Hepatocyte (in vitro differentiated cells): Measurements from ENCODE around the gene DPT. TPM values are rescaled to one million over a fixed set of nuclear protein-coding genes. Genes with fewer than 3 reads are reported as not detected.
"Not testable (repeated sequence)": the region's sequence is repeated elsewhere in the genome, so short reads cannot be mapped to it uniquely, and the experiment has no call there.

ENCODE experiments used
- DNase-seq: peaks from one replicate; pipeline ENCODE4 v3.0.0-alpha.2; 2016; ENCODE audit warnings: low spot score
- H2AFZ ChIP-seq: fragments of 200-600 bp; sonication (generic); 2 replicates; pipeline ENCODE4 v1.6.0; 2016; ENCODE audit warnings: antibody characterized with exemption, mild to moderate bottlenecking
- H3K27ac ChIP-seq: fragments of 200-600 bp; sonication (generic); 2 replicates; pipeline ENCODE4 v1.5.1; 2016; ENCODE audit warnings: mild to moderate bottlenecking
- H3K27me3 ChIP-seq: fragments of 200-600 bp; sonication (generic); 2 replicates; pipeline ENCODE4 v1.6.1; 2016
- H3K36me3 ChIP-seq: fragments of 200-600 bp; sonication (generic); replicated peaks from 2 replicates; pipeline ENCODE4 v1.5.1; 2016; ENCODE audit warnings: low read depth; ENCODE audit not compliant: insufficient read depth
- H3K4me1 ChIP-seq: fragments of 200-600 bp; sonication (generic); 2 replicates; pipeline ENCODE4 v1.5.1; 2016; ENCODE audit warnings: mild to moderate bottlenecking, moderate library complexity; ENCODE audit not compliant: insufficient read depth
- H3K4me2 ChIP-seq: fragments of 200-600 bp; sonication (generic); 2 replicates; pipeline ENCODE4 v1.6.0; 2016
- H3K4me3 ChIP-seq: fragments of 200-600 bp; sonication (generic); 2 replicates; pipeline ENCODE4 v1.5.1; 2016; ENCODE audit warnings: mild to moderate bottlenecking
- H3K79me2 ChIP-seq: fragments of 200-600 bp; sonication (generic); 2 replicates; pipeline ENCODE4 v1.6.0; 2017; ENCODE audit warnings: mild to moderate bottlenecking
- H3K9me2 ChIP-seq: fragments of 200-600 bp; sonication (generic); replicated peaks from 2 replicates; pipeline ENCODE4 v1.6.0; 2017; ENCODE audit warnings: mild to moderate bottlenecking; ENCODE audit not compliant: insufficient read depth
- H3K9me3 ChIP-seq: fragments of 200-600 bp; sonication (generic); 2 replicates; pipeline ENCODE4 v1.5.1; 2016; ENCODE audit warnings: low read depth, mild to moderate bottlenecking
- H4K20me1 ChIP-seq: fragments of 200-600 bp; sonication (generic); 2 replicates; pipeline ENCODE4 v1.6.0; 2016; ENCODE audit warnings: mild to moderate bottlenecking; ENCODE audit not compliant: insufficient read depth, poor library complexity, severe bottlenecking
- CTCF ChIP-seq: fragments of 200-600 bp; sonication (generic); IDR thresholded peaks from 2 replicates; pipeline ENCODE4 v1.5.1; 2016; ENCODE audit warnings: antibody characterized with exemption, mild to moderate bottlenecking; ENCODE audit not compliant: poor library complexity
- EZH2 ChIP-seq: fragments of 200-600 bp; sonication (generic); IDR thresholded peaks from 2 replicates; pipeline ENCODE4 v1.6.1; 2016; ENCODE audit warnings: antibody characterized with exemption, mild to moderate bottlenecking, borderline replicate concordance
- EZH2phosphoT487 ChIP-seq: fragments of 200-600 bp; sonication (generic); IDR thresholded peaks from one replicate; pipeline ENCODE4 v1.6.1; 2018; ENCODE audit warnings: antibody characterized with exemption, mild to moderate bottlenecking, low read depth, moderate library complexity; ENCODE audit not compliant: unreplicated experiment, severe bottlenecking
- WGBS: methylation state at CpG from one replicate; pipeline ENCODE4 v1.1.6; 2016; ENCODE audit warnings: low lambda C conversion rate; ENCODE audit errors: missing lambda C conversion rate; 5-methylcytosine and 5-hydroxymethylcytosine counted together
- polyA plus RNA-seq: library from polyadenylated mRNA; unstranded; fragments of >200 nt; fragmentation: Nextera tagmentation; extraction: Ambion mirVana; gene quantifications from 2 replicates; pipeline ENCODE4 v1.2.1, GENCODE V29; 2016
- total RNA-seq: library from RNA; depleted of rRNA; stranded (reverse); fragments of >200 nt; gene quantifications from 2 replicates; pipeline ENCODE4 v1.2.3, GENCODE V29; 2014

DPT gene
- total and polyA plus RNA-seq, 2 experiments from 2014 or later, result 8.2 to 12.5 TPM

DNA sequence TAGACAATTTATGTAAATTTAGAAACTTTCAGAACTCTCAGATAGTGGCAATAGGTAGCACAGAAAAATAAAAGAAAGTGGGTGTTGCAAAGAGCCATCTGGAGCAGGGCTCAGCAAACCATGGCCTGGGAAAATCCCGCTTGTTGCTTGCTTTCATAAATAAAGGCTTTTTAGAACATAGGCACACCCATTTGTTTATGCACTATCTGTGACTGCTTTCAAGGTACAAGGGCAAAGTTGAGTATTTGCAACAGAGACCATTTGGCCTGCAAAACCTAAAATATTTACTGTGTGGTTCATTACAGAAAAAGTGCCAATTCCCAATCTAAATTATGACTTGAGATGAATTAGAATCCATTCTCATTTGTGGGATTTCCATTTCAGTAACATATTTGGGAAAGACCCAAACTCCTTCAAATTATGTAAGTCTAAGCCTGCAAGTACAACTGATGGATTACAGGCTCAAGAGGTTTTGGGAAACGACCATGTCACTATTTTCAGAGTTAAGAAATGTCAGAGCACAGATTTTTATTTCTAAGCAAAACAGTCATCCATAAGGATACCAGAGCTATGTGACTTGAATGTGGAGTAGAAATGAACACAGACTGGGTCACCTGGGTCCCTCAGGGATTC lies 43.5 kb upstream of the DPT start:
- no peak for DNase-seq
- Histone ChIP-seq H3K9me3 (no peaks in the 10 kb centered on the region), H3K4me2 (no peak overlapping the region), H3K9me2 (no peaks in the 10 kb centered on the region), H4K20me1 (no peaks in the 10 kb centered on the region), H3K27ac (no peak overlapping the region), H2AFZ (no peak overlapping the region), H3K36me3 (no peaks in the 10 kb centered on the region), H3K4me1 (peaks cover 20% of the 10 kb centered on the region), H3K27me3 (no peaks in the 10 kb centered on the region), H3K79me2 (no peaks in the 10 kb centered on the region), H3K4me3 (no peak overlapping the region)
- no peak for TF ChIP-seq EZH2phosphoT487
- no peak for TF ChIP-seq CTCF
- no peak for TF ChIP-seq EZH2
- WGBS, result 64% methylated on average over 2 of the region's 2 CpGs

- Histone ChIP-seq H3K4me2 (no peak overlapping the region), H3K9me2 (no peaks in the 10 kb centered on the region), H3K36me3 (no peaks in the 10 kb centered on the region), H3K27me3 (no peaks in the 10 kb centered on the region), H3K79me2 (no peaks in the 10 kb centered on the region), H4K20me1 (no peaks in the 10 kb centered on the region), H3K27ac (no peak overlapping the region), H3K4me3 (no peak overlapping the region), H2AFZ (peak overlapping the region; percentile 13), H3K9me3 (no peaks in the 10 kb centered on the region), H3K4me1 (peaks cover 29% of the 10 kb centered on the region)
- 78% methylated on average over 4 of the region's 4 CpGs for whole genome bisulfite sequencing
- no peak for DNase-seq
- TF ChIP-seq EZH2 (no peak), CTCF (no peak), EZH2phosphoT487 (no peak)
Observed at GRCh38 chr1:168771104-168771630, 42.2 kb upstream of the DPT start.

- H3K27ac ChIP-seq, H3K4me3 ChIP-seq, H3K9me3 ChIP-seq, H3K9me2 ChIP-seq, H3K79me2 ChIP-seq, H3K27me3 ChIP-seq, H2AFZ ChIP-seq, DNase-seq, H3K36me3 ChIP-seq, H3K4me2 ChIP-seq, H4K20me1 ChIP-seq: not testable (repeated sequence)
- peaks cover 29% of the 10 kb centered on the region for H3K4me1 ChIP-seq
- WGBS, result 94% methylated on average over 3 of the region's 3 CpGs
Observed at GRCh38 chr1:168769893-168770292, 40.9 kb upstream of the DPT start.

GRCh38 chr1:168767894-168768584 lies 39.0 kb upstream of the DPT start:
- Histone ChIP-seq H4K20me1 (no peaks in the 10 kb centered on the region), H3K4me1 (peaks cover 17% of the 10 kb centered on the region), H3K9me3 (no peaks in the 10 kb centered on the region), H3K27ac (peak overlapping the region; percentile 32), H3K79me2 (no peaks in the 10 kb centered on the region), H2AFZ (no peak overlapping the region), H3K4me2 (no peak overlapping the region), H3K4me3 (no peak overlapping the region), H3K27me3 (no peaks in the 10 kb centered on the region), H3K9me2 (no peaks in the 10 kb centered on the region), H3K36me3 (no peaks in the 10 kb centered on the region)
- TF ChIP-seq EZH2phosphoT487, result no peak
- TF ChIP-seq CTCF, result no peak
- no peak for TF ChIP-seq EZH2
- 84% methylated on average over 4 of the region's 4 CpGs for WGBS
- no peak for DNase-seq
